Endothelial cell (in vitro differentiated cells): ENCODE results near the gene DYSF. TPM values are rescaled to one million over a fixed set of nuclear protein-coding genes. Genes with fewer than 3 reads are reported as not detected.

ENCODE experiments used
- DNase-seq: peaks from one replicate; pipeline ENCODE4 v3.0.0; 2021; ENCODE audit warnings: low spot score
- H3K27ac Mint-ChIP-seq: one replicate; pipeline ENCODE4 v1.8.0; 2021; ENCODE audit warnings: mixed read lengths, inconsistent platforms; ENCODE audit not compliant: unreplicated experiment
- H3K27me3 Mint-ChIP-seq: one replicate; pipeline ENCODE4 v1.8.0; 2021; ENCODE audit warnings: mild to moderate bottlenecking, moderate library complexity, mixed read lengths, inconsistent platforms; ENCODE audit not compliant: unreplicated experiment
- H3K36me3 Mint-ChIP-seq: one replicate; pipeline ENCODE4 v1.8.0; 2021; ENCODE audit warnings: mild to moderate bottlenecking, low read depth, mixed read lengths, inconsistent platforms; ENCODE audit not compliant: unreplicated experiment
- H3K4me1 Mint-ChIP-seq: one replicate; pipeline ENCODE4 v1.8.0; 2021; ENCODE audit warnings: mild to moderate bottlenecking, mixed read lengths, inconsistent platforms; ENCODE audit not compliant: unreplicated experiment
- H3K4me3 Mint-ChIP-seq: one replicate; pipeline ENCODE4 v1.8.0; 2021; ENCODE audit warnings: mild to moderate bottlenecking, mixed read lengths, inconsistent platforms; ENCODE audit not compliant: unreplicated experiment
- H3K9me3 Mint-ChIP-seq: one replicate; pipeline ENCODE4 v1.8.0; 2021; ENCODE audit warnings: mixed read lengths, inconsistent platforms; ENCODE audit not compliant: unreplicated experiment
- total RNA-seq: library from RNA; stranded (reverse); fragmentation: NEBNext Ultra II Directional; extraction: Animal tissue kit (Norgen Biotek cat#: 25700); gene quantifications from one replicate; pipeline ENCODE4 v1.2.1, GENCODE V29; 2021; ENCODE audit not compliant: unreplicated experiment
- TF ChIP-seq, protein P1 (sequence below): fragments of 200-600 bp; sonication (generic); IDR thresholded peaks from one replicate; pipeline ENCODE4 v1.5.0; 2021; ENCODE audit warnings: antibody characterized with exemption; ENCODE audit not compliant: unreplicated experiment

DYSF gene
- total RNA-seq, 1 donor from 2014 or later, result 566 TPM

DNA sequence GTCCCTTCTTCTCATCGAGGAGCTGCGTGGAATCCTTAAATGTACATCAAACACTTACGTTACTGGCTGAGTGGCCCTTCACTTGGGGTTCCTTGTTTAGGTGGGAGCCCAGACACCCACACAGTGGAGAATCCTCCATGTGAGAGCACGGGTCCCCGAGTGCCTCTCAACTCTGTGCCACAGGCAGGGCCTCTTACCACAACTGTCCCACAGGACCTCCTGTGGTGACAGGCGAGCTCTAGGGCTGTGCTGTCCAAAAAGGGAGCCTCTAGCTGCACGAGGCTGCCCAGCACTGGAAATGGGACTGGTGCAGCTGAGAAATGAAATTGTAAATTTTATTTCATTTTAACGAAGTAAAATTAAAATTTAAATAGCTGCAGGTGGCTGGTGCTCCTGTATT, 145.7 kb downstream of the DYSF start:
- Mint-ChIP-seq H3K27me3 (peaks cover 23% of the 10 kb centered on the region), H3K4me1 (peaks cover 48% of the 10 kb centered on the region), H3K4me3 (no peak overlapping the region), H3K27ac (no peak overlapping the region), H3K9me3 (no peaks in the 10 kb centered on the region), H3K36me3 (peaks cover 65% of the 10 kb centered on the region)
- DNase-seq, result no peak
- TF ChIP-seq, protein P1, sequence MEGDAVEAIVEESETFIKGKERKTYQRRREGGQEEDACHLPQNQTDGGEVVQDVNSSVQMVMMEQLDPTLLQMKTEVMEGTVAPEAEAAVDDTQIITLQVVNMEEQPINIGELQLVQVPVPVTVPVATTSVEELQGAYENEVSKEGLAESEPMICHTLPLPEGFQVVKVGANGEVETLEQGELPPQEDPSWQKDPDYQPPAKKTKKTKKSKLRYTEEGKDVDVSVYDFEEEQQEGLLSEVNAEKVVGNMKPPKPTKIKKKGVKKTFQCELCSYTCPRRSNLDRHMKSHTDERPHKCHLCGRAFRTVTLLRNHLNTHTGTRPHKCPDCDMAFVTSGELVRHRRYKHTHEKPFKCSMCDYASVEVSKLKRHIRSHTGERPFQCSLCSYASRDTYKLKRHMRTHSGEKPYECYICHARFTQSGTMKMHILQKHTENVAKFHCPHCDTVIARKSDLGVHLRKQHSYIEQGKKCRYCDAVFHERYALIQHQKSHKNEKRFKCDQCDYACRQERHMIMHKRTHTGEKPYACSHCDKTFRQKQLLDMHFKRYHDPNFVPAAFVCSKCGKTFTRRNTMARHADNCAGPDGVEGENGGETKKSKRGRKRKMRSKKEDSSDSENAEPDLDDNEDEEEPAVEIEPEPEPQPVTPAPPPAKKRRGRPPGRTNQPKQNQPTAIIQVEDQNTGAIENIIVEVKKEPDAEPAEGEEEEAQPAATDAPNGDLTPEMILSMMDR, result no peak

DNA sequence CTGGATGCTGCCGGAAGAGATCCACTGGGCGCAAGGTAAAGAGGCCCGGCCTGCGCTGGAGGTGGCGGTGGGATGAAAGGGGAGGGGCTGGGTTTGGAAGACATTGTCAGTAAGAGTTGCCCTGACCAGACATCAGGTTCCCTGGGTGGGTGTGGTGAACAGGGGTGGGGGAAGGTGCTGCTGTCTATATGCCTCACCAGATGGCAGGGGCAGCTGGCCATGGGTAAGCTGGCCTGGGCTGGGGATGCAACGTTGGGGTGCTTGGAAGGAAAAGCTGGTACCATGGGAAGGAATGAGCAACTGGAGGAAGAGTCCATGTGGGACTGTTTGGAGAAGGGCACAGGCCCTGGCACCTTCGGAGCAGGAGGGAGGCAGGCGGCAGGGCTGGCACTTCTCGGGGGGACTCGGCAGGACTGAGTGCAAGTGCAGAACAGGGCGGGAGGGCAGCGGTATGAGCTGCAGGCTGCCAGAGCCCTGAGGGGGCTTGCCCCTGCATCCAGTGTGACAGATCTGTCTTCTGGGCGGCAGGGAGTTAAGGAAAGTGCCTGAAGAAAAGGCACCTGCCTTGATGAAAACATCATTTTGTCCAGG, 146.4 kb downstream of the DYSF start:
- peaks cover 26% of the 10 kb centered on the region for H3K27me3 Mint-ChIP-seq
- DNase-seq, result no peak
- H3K4me3 Mint-ChIP-seq, result peak overlapping the region; percentile 62
- peak overlapping the region; percentile 80 for H3K27ac Mint-ChIP-seq
- peaks cover 51% of the 10 kb centered on the region for H3K4me1 Mint-ChIP-seq
- H3K36me3 Mint-ChIP-seq, result peaks cover 63% of the 10 kb centered on the region
- no peaks in the 10 kb centered on the region for H3K9me3 Mint-ChIP-seq
- TF ChIP-seq, protein P1, result no peak

DNA sequence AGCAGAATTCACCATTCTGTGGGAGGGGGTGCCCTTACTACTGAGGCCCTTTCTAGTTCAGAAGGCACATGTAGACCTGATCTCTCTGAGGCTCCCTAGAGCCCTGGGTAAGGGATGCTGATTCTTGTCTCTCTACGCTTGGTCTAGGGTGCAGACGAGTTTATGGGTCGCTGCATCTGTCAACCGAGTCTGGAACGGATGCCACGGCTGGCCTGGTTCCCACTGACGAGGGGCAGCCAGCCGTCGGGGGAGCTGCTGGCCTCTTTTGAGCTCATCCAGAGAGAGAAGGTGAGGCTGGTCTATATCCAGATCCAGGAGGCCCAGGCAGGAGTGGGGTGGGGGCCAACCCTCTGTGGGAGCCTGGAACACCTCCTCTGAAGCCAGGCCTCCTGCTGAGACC, 147.2 kb downstream of the DYSF start:
- H3K27me3 Mint-ChIP-seq, result peaks cover 30% of the 10 kb centered on the region

DNA sequence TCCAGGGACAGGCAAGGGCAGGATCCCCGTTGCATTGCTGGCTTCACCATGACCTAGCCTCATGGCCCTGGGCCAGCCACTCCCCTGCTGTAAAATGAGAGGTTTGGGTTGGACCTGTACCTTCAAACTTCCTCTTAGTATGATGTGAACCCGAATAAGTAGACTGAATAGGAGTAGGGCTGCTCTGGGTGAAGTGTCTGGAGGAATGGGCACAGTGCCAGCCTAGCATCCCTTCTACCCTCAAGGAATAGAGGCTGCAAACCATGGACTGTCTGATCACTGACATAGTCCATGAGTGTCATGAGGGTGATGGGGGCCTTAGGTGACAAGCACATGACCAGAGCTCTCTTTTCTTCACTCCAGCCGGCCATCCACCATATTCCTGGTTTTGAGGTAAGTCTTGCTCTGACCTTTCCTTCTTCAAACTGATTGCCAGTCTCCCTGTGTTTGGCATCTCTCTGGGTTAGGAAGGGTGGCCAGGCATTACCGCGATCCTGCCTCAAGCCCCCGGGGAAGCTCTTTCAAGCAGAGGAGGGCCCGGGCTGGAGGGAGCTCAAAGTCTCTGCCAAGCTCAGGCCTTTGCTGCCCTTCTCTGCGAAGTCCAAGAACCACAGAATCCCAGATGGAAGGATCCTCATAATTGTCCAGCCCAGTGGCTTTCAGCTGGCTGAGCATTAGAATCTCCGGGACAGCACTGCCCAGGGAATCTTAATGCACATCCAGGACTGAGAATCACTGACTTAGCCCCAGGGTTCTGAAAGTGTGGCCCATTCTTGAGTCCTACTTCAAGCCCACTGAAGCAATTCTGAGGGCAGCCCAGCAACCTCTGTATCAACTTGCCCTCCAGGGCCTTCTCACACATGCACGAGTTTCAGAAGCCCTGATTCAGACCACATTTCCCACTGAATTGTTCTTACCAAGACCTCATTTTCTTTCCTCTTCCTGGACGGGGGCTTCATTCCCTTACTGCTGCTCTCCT, 148.1 kb downstream of the DYSF start:
- DNase-seq, result no peak
- Mint-ChIP-seq H3K4me3 (peak overlapping the region; percentile 76), H3K36me3 (peaks cover 64% of the 10 kb centered on the region), H3K4me1 (peaks cover 66% of the 10 kb centered on the region), H3K27me3 (peaks cover 37% of the 10 kb centered on the region), H3K27ac (peak overlapping the region; percentile 70), H3K9me3 (no peaks in the 10 kb centered on the region)
- TF ChIP-seq, protein P1, result no peak

More for the DNA sequence above, 147.2 kb downstream of the DYSF start:
- no peak for DNase-seq
- Mint-ChIP-seq H3K36me3 (peaks cover 59% of the 10 kb centered on the region), H3K27ac (peak overlapping the region; percentile 63), H3K4me3 (peak overlapping the region; percentile 60), H3K4me1 (peaks cover 57% of the 10 kb centered on the region), H3K9me3 (no peaks in the 10 kb centered on the region)
- TF ChIP-seq, protein P1, result no peak

DNA sequence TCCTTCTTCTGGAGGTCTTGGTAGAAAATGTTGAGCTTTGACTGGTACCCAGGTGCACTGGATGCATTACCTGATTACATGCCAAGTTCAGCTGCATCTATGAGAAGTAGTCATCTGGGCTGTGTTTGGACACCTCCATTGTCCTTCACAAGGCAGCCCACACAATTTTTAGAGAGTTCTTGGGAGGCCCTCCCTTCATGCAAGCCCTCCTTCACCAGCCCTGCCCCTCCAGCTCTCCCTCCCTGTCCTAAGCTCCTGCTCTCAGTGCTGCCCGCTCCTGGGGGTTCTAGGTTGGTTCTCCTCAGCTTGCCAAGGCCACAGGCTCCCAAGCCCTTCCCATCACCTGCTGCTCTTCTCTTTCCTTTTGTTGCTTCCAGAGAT, 148.7 kb downstream of the DYSF start:
- Mint-ChIP-seq H3K36me3 (peaks cover 66% of the 10 kb centered on the region), H3K4me1 (peaks cover 69% of the 10 kb centered on the region), H3K4me3 (peak overlapping the region; percentile 76), H3K27ac (peak overlapping the region; percentile 70), H3K27me3 (peaks cover 39% of the 10 kb centered on the region), H3K9me3 (no peaks in the 10 kb centered on the region)
- no peak for DNase-seq
- TF ChIP-seq, protein P1, result no peak
